Measurements from ENCODE around the gene LRRN3. TPM values are rescaled to one million over a fixed set of nuclear protein-coding genes. Genes with fewer than 3 reads are reported as not detected.

The LRRN3 gene
- total RNA-seq, 1 donor from 2014 or later = 2.2 TPM

DNA sequence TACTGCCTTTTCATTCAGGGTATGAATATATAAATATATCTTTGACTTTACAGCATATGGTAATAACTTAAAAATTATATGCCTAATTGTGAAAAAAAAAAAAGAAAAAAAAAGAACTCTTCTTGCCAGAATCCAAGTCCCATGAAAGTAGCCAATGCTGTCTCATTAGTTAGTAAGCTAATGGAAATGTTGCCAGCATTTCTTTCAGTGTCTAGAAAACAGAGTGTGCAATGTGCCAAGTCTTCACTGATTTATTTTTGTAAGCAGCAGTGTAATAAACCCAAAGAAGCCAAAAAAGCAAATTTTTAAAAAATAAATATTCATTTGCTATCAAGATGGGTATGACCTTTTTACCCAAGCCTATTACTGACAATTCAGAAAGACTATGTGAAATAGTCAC, 31.1 kb upstream of the LRRN3 start:
- H3K4me2 ChIP-seq (ENCODE audit: low read length) = no peak overlapping the region

DNA sequence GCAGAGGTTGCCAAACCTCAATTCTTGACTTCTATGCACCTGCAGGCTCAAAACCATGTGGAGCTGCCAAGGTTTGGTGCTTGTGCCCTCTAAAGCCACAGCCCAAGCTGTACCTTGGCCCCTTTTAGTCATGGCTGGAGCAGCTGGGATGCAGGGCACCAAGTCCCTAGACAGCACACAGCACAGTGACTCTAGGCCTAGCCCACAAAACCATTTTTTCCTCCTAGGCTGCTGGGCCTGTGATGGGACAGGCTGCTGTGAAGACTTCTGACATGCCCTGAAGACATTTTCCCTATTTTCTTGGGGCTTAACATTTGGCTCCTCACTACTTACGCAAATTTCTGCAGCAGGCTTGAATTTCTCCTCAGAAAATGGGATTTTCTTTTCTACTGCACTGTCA, 27.8 kb upstream of the LRRN3 start:
- Mint-ChIP-seq H3K9me3 (ENCODE audit: unreplicated experiment) (peaks cover 18% of the 10 kb centered on the region), H3K4me3 (ENCODE audit: unreplicated experiment) (no peak overlapping the region), H3K36me3 (ENCODE audit: low read depth, unreplicated experiment) (peaks cover 2% of the 10 kb centered on the region), H3K27ac (ENCODE audit: unreplicated experiment) (no peak overlapping the region), H3K27me3 (ENCODE audit: low read depth, unreplicated experiment) (no peaks in the 10 kb centered on the region), H3K4me1 (ENCODE audit: low read depth, unreplicated experiment) (no peaks in the 10 kb centered on the region)
- TF ChIP-seq, protein P1, sequence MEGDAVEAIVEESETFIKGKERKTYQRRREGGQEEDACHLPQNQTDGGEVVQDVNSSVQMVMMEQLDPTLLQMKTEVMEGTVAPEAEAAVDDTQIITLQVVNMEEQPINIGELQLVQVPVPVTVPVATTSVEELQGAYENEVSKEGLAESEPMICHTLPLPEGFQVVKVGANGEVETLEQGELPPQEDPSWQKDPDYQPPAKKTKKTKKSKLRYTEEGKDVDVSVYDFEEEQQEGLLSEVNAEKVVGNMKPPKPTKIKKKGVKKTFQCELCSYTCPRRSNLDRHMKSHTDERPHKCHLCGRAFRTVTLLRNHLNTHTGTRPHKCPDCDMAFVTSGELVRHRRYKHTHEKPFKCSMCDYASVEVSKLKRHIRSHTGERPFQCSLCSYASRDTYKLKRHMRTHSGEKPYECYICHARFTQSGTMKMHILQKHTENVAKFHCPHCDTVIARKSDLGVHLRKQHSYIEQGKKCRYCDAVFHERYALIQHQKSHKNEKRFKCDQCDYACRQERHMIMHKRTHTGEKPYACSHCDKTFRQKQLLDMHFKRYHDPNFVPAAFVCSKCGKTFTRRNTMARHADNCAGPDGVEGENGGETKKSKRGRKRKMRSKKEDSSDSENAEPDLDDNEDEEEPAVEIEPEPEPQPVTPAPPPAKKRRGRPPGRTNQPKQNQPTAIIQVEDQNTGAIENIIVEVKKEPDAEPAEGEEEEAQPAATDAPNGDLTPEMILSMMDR (IDR thresholded peaks at IDR 0.05; ENCODE audit: insufficient read depth, low read depth, low read length) = no peak
- no peak for TF ChIP-seq EZH2 (IDR thresholded peaks at IDR 0.05; ENCODE audit: insufficient read depth, low read length)
- Histone ChIP-seq H3K4me3 (ENCODE audit: insufficient read depth, low read depth, low read length) (no peak overlapping the region), H2AFZ (ENCODE audit: low read depth, low read length) (no peak overlapping the region), H3K36me3 (ENCODE audit: insufficient read depth, low read length) (no peaks in the 10 kb centered on the region), H3K79me2 (ENCODE audit: insufficient read depth, low read length) (no peaks in the 10 kb centered on the region), H4K20me1 (ENCODE audit: insufficient read depth, low read length) (no peaks in the 10 kb centered on the region), H3K27me3 (ENCODE audit: insufficient read depth, low read length) (no peaks in the 10 kb centered on the region), H3K27ac (ENCODE audit: low read depth, low read length) (no peak overlapping the region), H3K4me2 (ENCODE audit: low read length) (no peak overlapping the region), H3K9me3 (ENCODE audit: insufficient read depth, low read depth, low read length) (peaks cover 8% of the 10 kb centered on the region), H3K4me1 (ENCODE audit: insufficient read depth, low read length) (no peaks in the 10 kb centered on the region), H3K9ac (ENCODE audit: low read length) (no peak overlapping the region)
- FAIRE-seq (no peak), DNase-seq (ENCODE audit: low read depth) (no peak)

More for the DNA sequence above, 31.1 kb upstream of the LRRN3 start:
- Histone ChIP-seq H3K79me2 (ENCODE audit: insufficient read depth, low read length) (no peaks in the 10 kb centered on the region), H4K20me1 (ENCODE audit: insufficient read depth, low read length) (no peaks in the 10 kb centered on the region), H3K4me1 (ENCODE audit: insufficient read depth, low read length) (no peaks in the 10 kb centered on the region), H3K27me3 (ENCODE audit: insufficient read depth, low read length) (no peaks in the 10 kb centered on the region), H3K9ac (ENCODE audit: low read length) (no peak overlapping the region), H3K4me3 (ENCODE audit: insufficient read depth, low read depth, low read length) (no peak overlapping the region), H3K27ac (ENCODE audit: low read depth, low read length) (no peak overlapping the region), H2AFZ (ENCODE audit: low read depth, low read length) (no peak overlapping the region), H3K36me3 (ENCODE audit: insufficient read depth, low read length) (no peaks in the 10 kb centered on the region), H3K9me3 (ENCODE audit: insufficient read depth, low read depth, low read length) (peaks cover 8% of the 10 kb centered on the region)
- Mint-ChIP-seq H3K9me3 (ENCODE audit: unreplicated experiment) (peaks cover 12% of the 10 kb centered on the region), H3K27ac (ENCODE audit: unreplicated experiment) (no peak overlapping the region), H3K36me3 (ENCODE audit: low read depth, unreplicated experiment) (peaks cover 2% of the 10 kb centered on the region), H3K4me3 (ENCODE audit: unreplicated experiment) (no peak overlapping the region), H3K27me3 (ENCODE audit: low read depth, unreplicated experiment) (no peaks in the 10 kb centered on the region), H3K4me1 (ENCODE audit: low read depth, unreplicated experiment) (no peaks in the 10 kb centered on the region)
- no peak for FAIRE-seq
- TF ChIP-seq, protein P1 (IDR thresholded peaks at IDR 0.05; ENCODE audit: insufficient read depth, low read depth, low read length) = no peak
- no peak for TF ChIP-seq EZH2 (IDR thresholded peaks at IDR 0.05; ENCODE audit: insufficient read depth, low read length)
- DNase-seq (ENCODE audit: low read depth) = no peak

DNA sequence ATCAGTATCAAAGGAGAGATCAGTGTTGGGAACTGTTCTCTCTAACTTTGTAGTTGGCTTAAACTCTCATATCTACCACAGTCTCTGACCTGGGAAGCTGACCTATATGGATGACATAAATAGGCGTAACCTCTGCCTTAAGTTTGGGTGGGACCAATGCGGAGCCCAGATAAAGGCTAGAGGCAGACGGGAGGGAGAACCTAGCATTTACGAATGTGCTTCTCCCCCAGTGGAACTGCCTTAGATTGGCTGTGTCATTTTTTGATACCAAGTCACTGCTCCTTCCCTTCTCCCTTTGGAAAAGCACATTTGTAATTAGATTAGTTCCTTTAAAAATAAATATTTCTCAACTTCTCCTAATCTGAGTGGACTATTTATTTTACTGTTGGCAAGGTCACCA, 23.7 kb upstream of the LRRN3 start:
- Histone ChIP-seq H3K4me3 (ENCODE audit: insufficient read depth, low read depth, low read length) (no peak overlapping the region), H4K20me1 (ENCODE audit: insufficient read depth, low read length) (no peaks in the 10 kb centered on the region), H3K4me2 (ENCODE audit: low read length) (no peak overlapping the region), H3K4me1 (ENCODE audit: insufficient read depth, low read length) (no peaks in the 10 kb centered on the region), H3K27me3 (ENCODE audit: insufficient read depth, low read length) (no peaks in the 10 kb centered on the region), H3K36me3 (ENCODE audit: insufficient read depth, low read length) (no peaks in the 10 kb centered on the region), H2AFZ (ENCODE audit: low read depth, low read length) (no peak overlapping the region), H3K9ac (ENCODE audit: low read length) (no peak overlapping the region), H3K27ac (ENCODE audit: low read depth, low read length) (no peak overlapping the region), H3K9me3 (ENCODE audit: insufficient read depth, low read depth, low read length) (peaks cover 8% of the 10 kb centered on the region), H3K79me2 (ENCODE audit: insufficient read depth, low read length) (no peaks in the 10 kb centered on the region)
- H3K36me3 Mint-ChIP-seq (ENCODE audit: low read depth, unreplicated experiment) = peaks cover 2% of the 10 kb centered on the region
- no peak overlapping the region for H3K4me3 Mint-ChIP-seq (ENCODE audit: unreplicated experiment)
- no peaks in the 10 kb centered on the region for H3K27me3 Mint-ChIP-seq (ENCODE audit: low read depth, unreplicated experiment)
- peaks cover 5% of the 10 kb centered on the region for H3K4me1 Mint-ChIP-seq (ENCODE audit: low read depth, unreplicated experiment)
- no peak overlapping the region for H3K27ac Mint-ChIP-seq (ENCODE audit: unreplicated experiment)
- no peak for FAIRE-seq
- DNase-seq (ENCODE audit: low read depth) = no peak
- TF ChIP-seq, protein P1 (IDR thresholded peaks at IDR 0.05; ENCODE audit: insufficient read depth, low read depth, low read length) = no peak
- no peak for TF ChIP-seq EZH2 (IDR thresholded peaks at IDR 0.05; ENCODE audit: insufficient read depth, low read length)
- peaks cover 16% of the 10 kb centered on the region for H3K9me3 Mint-ChIP-seq (ENCODE audit: unreplicated experiment)
